WTC11 (cell line): ENCODE measurements around the gene LGALS4.

Source experiments
- ATF2 ChIP-seq: sonication (generic); formaldehyde crosslinking; IDR thresholded peaks from 2 replicates; pipeline ENCODE4 v1.8.1; 2022; ENCODE audit warnings: low read depth, missing genetic modification reagents, borderline replicate concordance
- CTCF ChIP-seq: fragments of 200-600 bp; IDR thresholded peaks from 2 replicates; pipeline ENCODE4 v1.8.0; 2022; ENCODE audit warnings: antibody characterized with exemption
- E2F5 ChIP-seq: sonication (generic); formaldehyde crosslinking; IDR thresholded peaks from 2 replicates; pipeline ENCODE4 v1.8.1; 2022; ENCODE audit warnings: mild to moderate bottlenecking, moderate library complexity, missing genetic modification reagents
- GABPB1 ChIP-seq: sonication (generic); formaldehyde crosslinking; IDR thresholded peaks from 2 replicates; pipeline ENCODE4 v1.8.1; 2023; ENCODE audit warnings: mild to moderate bottlenecking, missing genetic modification reagents
- HMGA2 ChIP-seq: fragments of 250-450 bp; sonication (Bioruptor Pico); IDR thresholded peaks from 2 replicates; pipeline ENCODE4 v1.4.0; 2021; ENCODE audit warnings: mild to moderate bottlenecking, moderate library complexity
- MAX ChIP-seq: sonication (generic); formaldehyde crosslinking; IDR thresholded peaks from 2 replicates; pipeline ENCODE4 v1.8.0; 2022; ENCODE audit warnings: mild to moderate bottlenecking, missing genetic modification reagents
- NR1H2 ChIP-seq: sonication (generic); formaldehyde crosslinking; IDR thresholded peaks from 2 replicates; pipeline ENCODE4 v1.9.0; 2021; ENCODE audit warnings: mild to moderate bottlenecking, moderate library complexity, missing genetic modification reagents
- SP1 ChIP-seq: sonication (generic); formaldehyde crosslinking; conservative IDR thresholded peaks from 2 replicates; pipeline ENCODE4 v1.8.1; 2022; ENCODE audit warnings: missing genetic modification reagents
- TEAD4 ChIP-seq: sonication (generic); formaldehyde crosslinking; IDR thresholded peaks from 2 replicates; pipeline ENCODE4 v1.8.0; 2022; ENCODE audit warnings: mild to moderate bottlenecking, missing genetic modification reagents
- USF2 ChIP-seq: sonication (generic); formaldehyde crosslinking; IDR thresholded peaks from 2 replicates; pipeline ENCODE4 v1.8.1; 2023; ENCODE audit warnings: mild to moderate bottlenecking, missing genetic modification reagents, moderate library complexity
- ZBTB43 ChIP-seq: sonication (generic); formaldehyde crosslinking; IDR thresholded peaks from 2 replicates; pipeline ENCODE4 v1.8.1; 2023; ENCODE audit warnings: mild to moderate bottlenecking, missing genetic modification reagents
- ZNF219 ChIP-seq: sonication (generic); formaldehyde crosslinking; IDR thresholded peaks from 2 replicates; pipeline ENCODE4 v1.8.0; 2023; ENCODE audit warnings: missing genetic modification reagents, mild to moderate bottlenecking, borderline replicate concordance
- ZNF423 ChIP-seq: fragments of 250-450 bp; sonication (Bioruptor Pico); IDR thresholded peaks from 2 replicates; pipeline ENCODE4 v2.1.2; 2022; ENCODE audit warnings: mild to moderate bottlenecking, moderate library complexity

GRCh38 chr19:38843175-38843758 lies 30.5 kb upstream of the LGALS4 start:
- TF ChIP-seq ZNF219 (CRISPR knock-in tag) (no peak), ZNF423 (no peak), TEAD4 (CRISPR knock-in tag) (no peak), HMGA2 (no peak), ATF2 (CRISPR knock-in tag) (no peak), NR1H2 (no peak), GABPB1 (CRISPR knock-in tag) (no peak), CTCF (no peak), USF2 (CRISPR knock-in tag) (no peak), E2F5 (CRISPR knock-in tag) (no peak), SP1 (CRISPR knock-in tag) (no peak), MAX (CRISPR knock-in tag) (no peak), ZBTB43 (CRISPR knock-in tag) (no peak)
